ENCODE results near the gene SSBP3.

SSBP3 gene

GRCh38 chr1:54256522-54257345 lies 149.5 kb downstream of the SSBP3 start:
- no peak overlapping the region for H3K9ac ChIP-seq (ENCODE audit: low read length)
- H3K27me3 ChIP-seq (ENCODE audit: low read length), result no peaks in the 10 kb centered on the region
- no peaks in the 10 kb centered on the region for H3K9me3 ChIP-seq (ENCODE audit: insufficient read depth, low read length)
- H3K4me3 ChIP-seq (ENCODE audit: insufficient read depth, low read length, poor library complexity, severe bottlenecking), result no peak overlapping the region
- H3K9me2 ChIP-seq (replicated peaks; ENCODE audit: insufficient read depth, low read length), result no peaks in the 10 kb centered on the region
- H4K20me1 ChIP-seq (ENCODE audit: low read depth, low read length), result no peaks in the 10 kb centered on the region
- no peak overlapping the region for H3K4me2 ChIP-seq (ENCODE audit: low read depth, low read length, poor library complexity, severe bottlenecking)
- TF ChIP-seq CTCF (IDR thresholded peaks at IDR 0.05; ENCODE audit: insufficient read depth, low read length, poor library complexity, severe bottlenecking), result no peak
- no peak for TF ChIP-seq EZH2phosphoT487 (conservative IDR thresholded peaks at IDR 0.05; ENCODE audit: low read length)
- H3F3A ChIP-seq (ENCODE audit: insufficient read depth), result no peaks in the 10 kb centered on the region
- H3K79me2 ChIP-seq (ENCODE audit: insufficient read depth, low read length), result no peaks in the 10 kb centered on the region
- H2AFZ ChIP-seq (ENCODE audit: low read depth, low read length, severe bottlenecking), result no peak overlapping the region
- H3K36me3 ChIP-seq (ENCODE audit: low read length), result no peaks in the 10 kb centered on the region
- H3K27ac ChIP-seq (ENCODE audit: low read depth, low read length), result no peak overlapping the region

GRCh38 chr1:54255026-54255702 lies 151.0 kb downstream of the SSBP3 start:
- no peak overlapping the region for H3K4me2 ChIP-seq (ENCODE audit: low read depth, low read length, poor library complexity, severe bottlenecking)
- TF ChIP-seq CTCF (IDR thresholded peaks at IDR 0.05; ENCODE audit: insufficient read depth, low read length, poor library complexity, severe bottlenecking) (no peak), EZH2phosphoT487 (conservative IDR thresholded peaks at IDR 0.05; ENCODE audit: low read length) (no peak)
- no peaks in the 10 kb centered on the region for H3F3A ChIP-seq (ENCODE audit: insufficient read depth)
- no peak overlapping the region for H3K9ac ChIP-seq (ENCODE audit: low read length)
- no peaks in the 10 kb centered on the region for H3K79me2 ChIP-seq (ENCODE audit: insufficient read depth, low read length)
- H3K4me3 ChIP-seq (ENCODE audit: insufficient read depth, low read length, poor library complexity, severe bottlenecking), result no peak overlapping the region
- no peak overlapping the region for H2AFZ ChIP-seq (ENCODE audit: low read depth, low read length, severe bottlenecking)
- no peak overlapping the region for H3K27ac ChIP-seq (ENCODE audit: low read depth, low read length)
- no peaks in the 10 kb centered on the region for H3K9me2 ChIP-seq (replicated peaks; ENCODE audit: insufficient read depth, low read length)
- H4K20me1 ChIP-seq (ENCODE audit: low read depth, low read length), result no peaks in the 10 kb centered on the region
- no peaks in the 10 kb centered on the region for H3K36me3 ChIP-seq (ENCODE audit: low read length)
- H3K9me3 ChIP-seq (ENCODE audit: insufficient read depth, low read length), result no peaks in the 10 kb centered on the region
- no peaks in the 10 kb centered on the region for H3K27me3 ChIP-seq (ENCODE audit: low read length)

GRCh38 chr1:54254055-54254454 lies 152.1 kb downstream of the SSBP3 start:
- Histone ChIP-seq H3K36me3 (ENCODE audit: low read length) (no peaks in the 10 kb centered on the region), H3K79me2 (ENCODE audit: insufficient read depth, low read length) (no peaks in the 10 kb centered on the region), H3K4me2 (ENCODE audit: low read depth, low read length, poor library complexity, severe bottlenecking) (no peak overlapping the region), H3K27me3 (ENCODE audit: low read length) (no peaks in the 10 kb centered on the region), H3K27ac (ENCODE audit: low read depth, low read length) (no peak overlapping the region), H4K20me1 (ENCODE audit: low read depth, low read length) (no peaks in the 10 kb centered on the region), H3K9ac (ENCODE audit: low read length) (no peak overlapping the region), H2AFZ (ENCODE audit: low read depth, low read length, severe bottlenecking) (no peak overlapping the region), H3K4me3 (ENCODE audit: insufficient read depth, low read length, poor library complexity, severe bottlenecking) (no peak overlapping the region), H3F3A (ENCODE audit: insufficient read depth) (no peaks in the 10 kb centered on the region), H3K9me2 (replicated peaks; ENCODE audit: insufficient read depth, low read length) (no peaks in the 10 kb centered on the region), H3K9me3 (ENCODE audit: insufficient read depth, low read length) (no peaks in the 10 kb centered on the region)
- TF ChIP-seq EZH2phosphoT487 (conservative IDR thresholded peaks at IDR 0.05; ENCODE audit: low read length) (no peak), CTCF (IDR thresholded peaks at IDR 0.05; ENCODE audit: insufficient read depth, low read length, poor library complexity, severe bottlenecking) (no peak)
